Upper lobe of left lung (tissue), 4 donors: ENCODE data around the gene SPATA6L.

ENCODE experiments used
- CTCF ChIP-seq, 6 experiments: fragments of 450-650 bp in 4 of 6; fragments of 200-600 bp in 2 of 6; sonication (generic) in 2 of 6; IDR thresholded peaks; one replicate each; pipeline ENCODE4 v1.5.1; 2016 to 2019; ENCODE audit warnings: antibody characterized with exemption in 6 of 6
- POLR2A ChIP-seq, 4 donors: fragments of 450-650 bp; IDR thresholded peaks; one replicate each; pipeline ENCODE4 v1.5.1; 2016 to 2017; ENCODE audit warnings: antibody characterized with exemption in 4 of 4, mild to moderate bottlenecking in 2 of 4

GRCh38 chr9:4594545-4594944, 71.7 kb downstream of the SPATA6L start:
- TF ChIP-seq POLR2A (IDR thresholded peaks at IDR 0.05) (no peak), CTCF (IDR thresholded peaks at IDR 0.05) (no peak)
